HG03066 (cell line): ENCODE data around the gene TMEM86A.

Source experiments
- ATAC-seq: cut with Tn5 transposase; IDR thresholded peaks from one replicate; pipeline ENCODE4 v1.9.1; 2021; ENCODE audit warnings: low read depth; ENCODE audit not compliant: unreplicated experiment

The TMEM86A gene

DNA sequence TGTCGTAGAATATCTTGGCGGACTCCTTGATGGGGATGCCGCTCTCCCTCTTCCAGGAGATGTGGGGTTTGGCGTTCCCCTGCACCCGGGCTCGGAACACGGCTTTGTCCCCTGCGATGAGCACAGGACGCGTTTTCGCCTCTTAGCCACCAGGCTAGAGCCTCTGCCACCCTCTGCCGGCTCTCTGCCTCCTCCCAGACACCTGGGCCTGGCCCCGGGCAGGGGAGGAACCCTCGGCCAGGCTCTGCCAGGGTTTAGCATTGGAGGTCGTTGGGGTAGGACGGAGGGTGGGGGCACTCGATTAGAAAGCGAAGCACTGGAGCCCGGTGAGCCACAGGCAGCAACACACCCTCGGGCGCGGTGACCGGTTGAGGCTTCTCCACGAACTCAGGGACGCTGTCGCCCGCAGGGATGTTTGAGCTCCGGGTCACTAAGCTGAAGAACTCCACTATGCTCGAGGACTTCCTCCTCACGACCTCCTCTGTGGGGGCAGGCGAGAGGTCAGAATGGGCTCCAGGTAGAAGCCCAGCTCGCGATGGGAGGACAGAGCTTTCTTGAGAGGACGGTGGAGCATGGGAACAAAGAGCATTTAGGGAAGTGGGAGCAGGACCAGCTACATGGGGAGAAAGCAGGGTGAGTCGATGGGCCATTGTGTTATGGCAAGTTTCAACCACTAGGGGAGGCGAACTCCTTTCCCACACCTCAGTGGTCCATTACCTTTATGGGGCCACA is 23.1 kb downstream of the TMEM86A start:
- peak; percentile 64 for ATAC-seq

DNA sequence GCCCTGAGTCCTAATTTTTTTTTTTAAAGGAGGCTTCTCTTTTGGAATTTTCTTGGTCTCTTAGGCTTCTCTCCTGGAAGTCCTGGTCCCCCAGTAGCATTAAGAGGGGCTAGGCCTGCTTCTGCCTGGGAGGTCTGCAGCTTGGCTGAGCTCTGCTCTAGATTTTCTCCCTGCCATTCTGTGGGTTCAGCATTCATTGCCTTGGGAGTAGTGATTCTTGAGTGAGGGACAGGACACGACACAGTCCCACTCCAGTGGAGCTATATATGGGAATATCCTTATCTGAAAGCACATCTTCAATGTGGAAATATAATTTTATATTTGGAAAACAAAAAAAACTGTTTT is 23.7 kb downstream of the TMEM86A start:
- ATAC-seq, result no peak

- no peak for ATAC-seq
These were observed 25.4 kb downstream of the TMEM86A start for GRCh38 chr11:18723991-18724390.

DNA sequence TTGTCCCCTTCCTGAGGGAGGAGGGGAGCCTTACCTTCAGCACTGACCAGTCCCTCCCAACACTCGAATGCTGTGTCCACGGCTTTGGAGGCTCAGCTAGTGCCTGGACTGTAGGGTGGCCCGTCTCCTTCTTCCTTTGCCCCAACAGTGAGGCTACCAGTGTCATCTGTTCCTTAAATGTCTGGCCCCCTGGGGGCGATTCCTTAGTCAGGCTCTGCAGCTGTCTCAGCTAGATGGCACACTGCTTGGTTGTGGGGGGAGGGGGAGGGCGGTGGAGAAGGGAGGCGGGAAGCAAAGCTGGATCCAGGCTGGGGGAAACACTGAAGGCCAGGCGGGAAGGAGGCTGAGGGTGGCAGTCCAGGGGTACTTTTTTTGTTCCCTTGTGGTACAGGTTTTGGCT is 27.5 kb downstream of the TMEM86A start, which contains the start of gene IGSF22:
TSS of gene IGSF22 (minus strand) at position 149 of the 400 bp plus-strand sequence. CDS start 1,952 bp downstream, outside the sequence.
- no peak for ATAC-seq

- no peak for ATAC-seq
These were observed 29.1 kb downstream of the TMEM86A start for GRCh38 chr11:18727479-18728236.

DNA sequence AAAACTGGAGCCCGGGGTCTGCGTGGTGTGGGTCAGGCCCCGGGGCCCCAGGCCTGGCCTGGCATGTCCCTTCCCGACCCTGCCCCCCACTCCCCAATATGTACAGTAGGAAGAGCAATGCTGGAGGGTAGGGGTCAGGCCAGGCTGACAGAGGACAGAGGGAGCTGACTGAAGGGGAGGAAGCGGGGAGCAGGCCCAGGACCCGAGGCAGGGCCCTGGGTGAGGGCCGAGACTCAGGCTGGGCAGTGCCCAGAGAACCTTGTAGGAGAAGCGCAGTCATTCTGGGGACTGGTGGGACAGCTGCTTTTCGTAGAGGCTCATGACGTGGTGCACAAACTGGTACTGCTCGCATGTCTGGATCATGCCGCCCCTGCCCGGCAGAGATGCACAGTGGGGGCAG is 30.1 kb downstream of the TMEM86A start:
- ATAC-seq, result no peak

- no peak for ATAC-seq
These were observed 30.8 kb downstream of the TMEM86A start for GRCh38 chr11:18729426-18729825.

- ATAC-seq, result no peak
These were observed 31.4 kb downstream of the TMEM86A start for GRCh38 chr11:18730020-18730419.

DNA sequence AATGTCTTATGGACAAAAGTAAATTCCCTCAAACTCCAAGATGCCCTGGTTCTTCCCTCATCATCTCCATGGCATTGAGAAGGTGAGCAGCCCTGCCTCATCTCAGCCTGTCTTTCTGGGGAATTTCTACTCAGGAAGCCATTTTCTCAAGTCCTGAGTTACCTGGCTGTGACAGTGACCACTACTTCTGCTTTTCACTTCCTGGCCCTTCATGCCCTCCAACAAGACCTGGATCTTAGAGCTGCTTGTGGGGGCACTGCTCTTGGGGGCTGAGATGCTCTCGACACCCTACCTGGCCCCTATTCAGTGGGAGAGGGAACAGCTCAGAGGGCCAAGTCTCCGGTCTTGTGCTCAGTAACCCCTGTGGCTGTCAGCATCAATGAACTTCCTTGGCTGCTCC is 32.9 kb downstream of the TMEM86A start:
- ATAC-seq, result no peak

DNA sequence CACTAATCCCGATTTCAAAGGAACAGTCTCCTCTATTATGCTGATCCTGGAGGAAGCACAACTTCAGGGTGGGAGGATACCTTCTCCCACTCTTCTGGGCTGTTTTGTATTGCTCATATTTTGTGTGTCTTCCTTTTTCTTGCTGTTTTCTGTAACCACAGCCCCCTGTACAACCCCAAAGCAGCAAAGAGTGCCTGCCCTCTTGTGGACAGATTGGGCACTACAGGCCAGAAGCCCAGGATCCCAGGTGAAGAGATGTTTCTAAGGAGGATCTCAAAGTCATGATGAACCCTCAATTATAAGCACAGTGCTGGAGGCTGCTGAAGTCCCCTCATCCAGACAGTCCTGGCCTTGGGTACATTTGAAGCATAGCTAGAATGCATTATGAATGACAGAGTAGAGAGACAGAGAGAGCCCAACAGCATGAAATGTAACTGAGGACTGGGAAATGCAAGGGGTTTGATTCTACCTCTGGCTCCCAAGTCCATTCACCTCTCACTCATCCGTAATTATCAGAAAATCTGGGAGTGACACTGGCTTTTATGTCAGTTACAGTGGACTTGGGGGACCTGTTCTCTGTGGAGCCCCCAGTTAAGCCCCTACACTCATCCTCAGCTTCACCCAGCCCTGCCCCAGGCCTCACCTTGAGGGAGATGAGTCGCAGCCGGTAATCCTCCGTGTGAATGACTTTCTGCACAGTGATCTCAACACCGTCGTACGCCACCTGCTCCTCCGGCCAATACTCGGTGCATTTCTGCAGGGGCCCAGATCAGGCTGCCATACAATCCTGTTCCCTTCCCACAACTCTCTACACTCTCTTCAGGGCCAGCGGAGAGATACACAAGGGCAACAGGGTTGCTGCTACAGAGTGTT is 33.6 kb downstream of the TMEM86A start:
- no peak for ATAC-seq

- no peak for ATAC-seq
These were observed 34.6 kb downstream of the TMEM86A start for GRCh38 chr11:18733202-18733601.

GRCh38 chr11:18736590-18737148 is 38.1 kb downstream of the TMEM86A start:
- no peak for ATAC-seq

DNA sequence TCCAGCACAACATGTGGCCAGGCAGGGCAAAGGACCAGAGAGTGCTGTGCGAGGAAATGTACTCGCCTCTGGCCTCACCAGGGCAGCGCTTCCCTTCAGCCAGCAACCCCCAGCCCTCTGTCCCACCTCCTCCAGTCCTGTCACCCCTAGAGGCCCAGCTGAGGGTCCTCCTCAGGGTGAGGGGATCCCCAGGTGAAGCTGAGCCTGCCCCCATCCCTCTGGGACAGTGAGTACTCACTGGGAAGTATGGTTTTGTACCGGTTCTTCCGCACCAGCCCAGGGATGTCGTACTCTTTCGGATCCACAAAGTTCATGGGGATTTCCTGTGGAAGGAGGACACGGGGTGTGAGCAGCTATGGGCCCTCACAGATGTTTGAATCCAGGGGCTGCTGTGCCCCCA is 39.1 kb downstream of the TMEM86A start:
- no peak for ATAC-seq

DNA sequence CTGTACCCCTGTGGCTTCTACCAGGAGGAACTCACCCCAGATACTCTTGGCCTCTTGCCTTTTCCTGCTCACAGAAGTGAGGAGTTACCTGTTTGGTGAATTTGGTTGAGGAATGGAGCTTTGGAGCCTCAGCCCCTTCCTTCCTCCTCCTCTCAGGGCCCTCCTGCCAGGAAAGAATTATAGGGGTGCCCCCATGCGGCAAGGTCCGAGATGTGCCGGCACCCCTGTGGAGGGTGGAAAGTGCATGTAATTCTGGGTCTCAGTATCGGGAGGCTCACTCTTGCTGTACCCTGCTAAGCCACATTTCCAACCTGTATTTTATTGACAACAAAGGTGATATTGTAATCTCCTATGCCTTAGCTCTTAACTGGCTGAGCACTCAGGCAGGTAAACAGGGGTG is 41.1 kb downstream of the TMEM86A start:
- no peak for ATAC-seq

- no peak for ATAC-seq
These were observed 43.2 kb downstream of the TMEM86A start for GRCh38 chr11:18741783-18742182.

DNA sequence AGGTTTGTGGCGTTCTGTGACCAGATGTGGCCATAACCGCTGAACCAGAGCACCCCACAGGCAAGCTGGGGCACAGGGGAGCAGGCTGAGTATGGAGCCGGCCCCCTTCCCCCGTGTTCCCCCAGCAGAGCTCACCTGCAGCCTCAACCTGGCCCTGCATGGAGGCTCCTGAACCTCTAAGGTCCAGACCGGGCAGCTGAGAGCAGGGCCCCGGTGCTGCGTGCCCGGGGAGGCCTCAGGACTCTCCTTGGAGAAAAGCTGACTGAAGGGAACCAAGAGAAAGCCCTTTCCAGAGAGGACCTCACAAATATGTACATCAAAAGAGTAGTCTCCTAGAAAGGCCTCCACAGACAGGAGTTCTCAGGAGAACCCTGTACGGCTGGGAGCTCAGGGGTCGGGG is 44.8 kb downstream of the TMEM86A start:
- no peak for ATAC-seq

DNA sequence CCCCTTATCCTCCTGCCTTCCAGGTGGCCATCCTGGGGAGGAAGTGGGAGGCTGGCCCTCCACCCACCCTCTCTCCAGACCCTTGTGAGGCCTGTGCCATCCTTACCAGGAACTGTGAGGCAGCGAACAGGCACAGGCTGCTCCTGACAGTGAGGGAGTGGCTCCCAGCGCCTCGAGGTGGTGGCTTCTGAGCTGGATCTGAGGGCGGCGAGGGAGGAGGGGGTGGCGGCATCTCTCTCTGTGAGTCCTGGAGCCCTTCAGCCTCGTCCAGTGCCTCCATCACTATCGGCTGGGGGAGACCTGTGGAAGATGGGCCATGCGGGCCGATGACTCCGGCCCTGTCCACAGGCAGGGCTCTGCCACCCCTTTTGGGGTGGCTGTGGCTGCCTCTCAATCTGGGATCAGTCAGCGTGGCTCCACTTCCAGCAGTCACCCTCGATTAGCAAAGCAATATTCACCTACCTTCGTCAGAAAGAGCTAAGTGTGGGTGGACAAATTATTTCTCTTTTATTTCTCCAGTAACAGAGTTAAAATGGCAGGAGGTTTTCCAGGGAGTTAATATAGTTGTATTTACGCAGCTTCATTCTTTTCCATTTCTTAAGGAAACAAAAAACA is 45.4 kb downstream of the TMEM86A start:
- ATAC-seq, result no peak

- no peak for ATAC-seq
These were observed 46.7 kb downstream of the TMEM86A start for GRCh38 chr11:18745251-18745650.

DNA sequence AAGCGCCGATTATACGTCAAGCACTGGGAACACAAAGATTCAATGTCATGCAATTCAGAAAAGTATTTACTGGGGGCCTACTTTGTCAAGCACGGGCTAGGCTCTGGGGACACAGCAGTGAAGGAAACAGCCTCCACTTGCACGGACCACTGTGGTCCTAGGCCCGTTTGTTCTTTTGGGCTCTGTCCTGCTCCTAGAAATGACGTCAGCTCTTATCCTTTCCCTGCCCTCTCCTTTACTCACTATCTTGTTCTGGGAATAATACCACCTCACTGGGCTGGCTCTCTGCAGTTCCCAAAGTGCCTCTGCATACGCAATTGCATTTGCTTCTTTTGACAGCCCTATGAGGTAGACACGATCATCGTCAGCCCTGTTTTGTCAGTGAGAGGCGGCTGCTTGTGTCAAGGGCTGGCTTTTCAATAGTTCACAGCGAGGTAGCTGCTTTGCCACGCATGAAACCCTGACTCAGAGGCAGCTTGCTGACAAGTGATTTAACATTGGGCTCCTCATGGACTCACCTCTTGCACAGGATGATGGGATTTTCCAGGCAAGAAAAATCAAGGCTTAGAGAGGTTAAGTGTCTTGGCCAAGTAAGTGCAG is 50.3 kb downstream of the TMEM86A start:
- ATAC-seq, result no peak
